D721Med (cell line): ENCODE measurements around the gene RNASE12.
"Not testable (repeated sequence)": the region's sequence is repeated elsewhere in the genome, so short reads cannot be mapped to it uniquely, and the experiment has no call there.

Source experiments
- DNase-seq: peaks from one replicate; pipeline ENCODE4 v3.0.0; 2011; ENCODE audit warnings: low spot score; ENCODE audit not compliant: insufficient read length
- FAIRE-seq: peaks from 2 replicates; lab custom pipeline; 2011; peaks lifted over from hg19 to GRCh38; lab: Jason Lieb, UNC
- CTCF ChIP-seq: IDR thresholded peaks from 2 replicates; pipeline ENCODE4 v1.5.1; 2012; ENCODE audit warnings: mild to moderate bottlenecking, control low read depth; ENCODE audit not compliant: insufficient read depth; ENCODE audit errors: missing control alignments

The RNASE12 gene

GRCh38 chr14:20592574-20592973 lies 1.4 kb upstream of the RNASE12 start:
- FAIRE-seq = no peak
- TF ChIP-seq CTCF = no peak
- DNase-seq = no peak

GRCh38 chr14:20587489-20588154 lies 3.6 kb downstream of the RNASE12 start, which contains the start of gene RNASE11:
Gene RNASE11 (minus strand): TSS chr14:20588001.
- DNase-seq = no peak
- no peak for TF ChIP-seq CTCF
- FAIRE-seq = no peak

- DNase-seq = no peak
- no peak for FAIRE-seq
- no peak for TF ChIP-seq CTCF
Observed at GRCh38 chr14:20583908-20584307, 7.3 kb downstream of the RNASE12 start.

GRCh38 chr14:20583142-20583541 lies 8.0 kb downstream of the RNASE12 start:
- FAIRE-seq (no peak), DNase-seq (no peak)
- no peak for TF ChIP-seq CTCF

GRCh38 chr14:20580242-20580641 lies 10.9 kb downstream of the RNASE12 start:
- DNase-seq (no peak), FAIRE-seq (no peak)
- TF ChIP-seq CTCF = no peak

GRCh38 chr14:20578784-20579502 lies 12.2 kb downstream of the RNASE12 start:
- FAIRE-seq = no peak
- no peak for TF ChIP-seq CTCF
- DNase-seq = no peak

GRCh38 chr14:20578325-20578724 lies 12.9 kb downstream of the RNASE12 start:
- DNase-seq = no peak
- no peak for TF ChIP-seq CTCF
- FAIRE-seq = no peak

- FAIRE-seq, DNase-seq: not testable (repeated sequence)
Observed at GRCh38 chr14:20572382-20572990, 18.7 kb downstream of the RNASE12 start.

- not testable (repeated sequence) for FAIRE-seq, DNase-seq
Observed at GRCh38 chr14:20570720-20571119, 20.5 kb downstream of the RNASE12 start.

- not testable (repeated sequence) for DNase-seq, FAIRE-seq
Observed at GRCh38 chr14:20569865-20570264, 21.3 kb downstream of the RNASE12 start.
